ENCODE data around the gene USP12. TPM values are rescaled to one million over a fixed set of nuclear protein-coding genes. Genes with fewer than 3 reads are reported as not detected.

Gene USP12
- total RNA-seq, 5 donors from 2014 or later (not counting 1 experiment from before 2014, with no cell fraction given) = 20.9 to 43.6 (median 21.8) TPM

GRCh38 chr13:27211271-27211670 lies 39.7 kb upstream of the USP12 start:
- ChIA-PET CTCF (interaction anchor here in 1 of 2 donors (0.7 kb wide), 1 partner anchor 130 kb away, joined by 3 read pairs; no protein-coding TSS in a partner anchor), POLR2A (no interaction called here)
- Histone ChIP-seq H3K27ac (ENCODE audit: low read length) (no peak overlapping the region), H3K27me3 (replicated peaks in 1 of 2; ENCODE audit: control insufficient read depth in 2 of 2, extremely low read depth in 1 of 2, insufficient read depth in 2 of 2, low read length in 1 of 2) (no peaks in the 10 kb centered on the region), H3K4me3 (ENCODE audit: control insufficient read depth in 1 of 2, extremely low read depth in 1 of 2, low read length in 1 of 2) (no peak overlapping the region), H3K4me1 (ENCODE audit: control insufficient read depth in 1 of 2, extremely low read depth in 1 of 2, insufficient read depth in 2 of 2, low read length in 2 of 2) (no peaks in the 10 kb centered on the region), H3K36me3 (ENCODE audit: control insufficient read depth in 2 of 2, extremely low read depth in 1 of 2, insufficient read depth in 1 of 2, low read length in 1 of 2) (no peaks in the 10 kb centered on the region), H3K9me3 (no peaks in the 10 kb centered on the region)
- H3K4me3 Mint-ChIP-seq = no peak overlapping the region
- H3K4me1 Mint-ChIP-seq = peaks cover 0 to 3% (median 0%) of the 10 kb centered on the region in 3 donors
- no peak for DNase-seq
- no peaks in the 10 kb centered on the region for H3K27me3 Mint-ChIP-seq
- peaks cover 3 to 8% (median 3%) of the 10 kb centered on the region in 3 donors for H3K9me3 Mint-ChIP-seq
- H3K36me3 Mint-ChIP-seq = peaks cover 4% of the 10 kb centered on the region
- no peak for ATAC-seq (replicated peaks in 1 of 4)
- H3K27ac Mint-ChIP-seq = no peak overlapping the region
- no CpG with 5 or more reads among the region's 1 CpG for WGBS (ENCODE audit: insufficient coverage)

GRCh38 chr13:27208514-27208913 lies 36.9 kb upstream of the USP12 start:
- H3K27me3 Mint-ChIP-seq = no peaks in the 10 kb centered on the region
- no peaks in the 10 kb centered on the region for H3K36me3 ChIP-seq (ENCODE audit: control insufficient read depth in 2 of 2, extremely low read depth in 1 of 2, insufficient read depth in 1 of 2, low read length in 1 of 2)
- no peaks in the 10 kb centered on the region for H3K4me1 ChIP-seq (ENCODE audit: control insufficient read depth in 1 of 2, extremely low read depth in 1 of 2, insufficient read depth in 2 of 2, low read length in 2 of 2)
- H3K27ac Mint-ChIP-seq = no peak overlapping the region
- POLR2A ChIA-PET = no interaction called here
- no peak overlapping the region for H3K4me3 ChIP-seq (ENCODE audit: control insufficient read depth in 1 of 2, extremely low read depth in 1 of 2, low read length in 1 of 2)
- no peak overlapping the region for H3K27ac ChIP-seq (ENCODE audit: low read length)
- no CpG with 5 or more reads among the region's 1 CpG for WGBS (ENCODE audit: insufficient coverage)
- peaks cover 0 to 3% (median 0%) of the 10 kb centered on the region in 3 donors for H3K4me1 Mint-ChIP-seq
- H3K27me3 ChIP-seq (replicated peaks in 1 of 2; ENCODE audit: control insufficient read depth in 2 of 2, extremely low read depth in 1 of 2, insufficient read depth in 2 of 2, low read length in 1 of 2) = no peaks in the 10 kb centered on the region
- ATAC-seq (replicated peaks in 1 of 4) (no peak), DNase-seq (no peak)
- peaks cover 3 to 8% (median 3%) of the 10 kb centered on the region in 3 donors for H3K9me3 Mint-ChIP-seq
- H3K4me3 Mint-ChIP-seq = no peak overlapping the region
- CTCF ChIA-PET = no interaction called here
- H3K36me3 Mint-ChIP-seq = peaks cover 4% of the 10 kb centered on the region
- no peaks in the 10 kb centered on the region for H3K9me3 ChIP-seq

- H3K4me3 ChIP-seq (ENCODE audit: control insufficient read depth in 1 of 2, extremely low read depth in 1 of 2, low read length in 1 of 2) = no peak overlapping the region
- ChIA-PET POLR2A (no interaction called here), CTCF (interaction anchor here in 1 of 2 donors (1.2 kb wide), 1 partner anchor 218 kb away, joined by 3 read pairs; no protein-coding TSS in a partner anchor)
- H3K4me1 Mint-ChIP-seq = no peaks in the 10 kb centered on the region
- no peak overlapping the region for H3K27ac Mint-ChIP-seq
- H3K4me3 Mint-ChIP-seq = no peak overlapping the region
- H3K27me3 ChIP-seq (replicated peaks in 1 of 2; ENCODE audit: control insufficient read depth in 2 of 2, extremely low read depth in 1 of 2, insufficient read depth in 2 of 2, low read length in 1 of 2) = no peaks in the 10 kb centered on the region
- no peaks in the 10 kb centered on the region for H3K4me1 ChIP-seq (ENCODE audit: control insufficient read depth in 1 of 2, extremely low read depth in 1 of 2, insufficient read depth in 2 of 2, low read length in 2 of 2)
- DNase-seq (peak in 1 of 35 experiments; percentile 23), ATAC-seq (replicated peaks in 1 of 4) (no peak)
- no peak overlapping the region for H3K27ac ChIP-seq (ENCODE audit: low read length)
- H3K9me3 ChIP-seq = no peaks in the 10 kb centered on the region
- H3K36me3 Mint-ChIP-seq = peaks cover 4% of the 10 kb centered on the region
- no CpG with 5 or more reads among the region's 3 CpGs for WGBS (ENCODE audit: insufficient coverage)
- peaks cover 3 to 4% (median 3%) of the 10 kb centered on the region in 3 donors for H3K9me3 Mint-ChIP-seq
- no peaks in the 10 kb centered on the region for H3K36me3 ChIP-seq (ENCODE audit: control insufficient read depth in 2 of 2, extremely low read depth in 1 of 2, insufficient read depth in 1 of 2, low read length in 1 of 2)
- H3K27me3 Mint-ChIP-seq = no peaks in the 10 kb centered on the region
These were observed 32.2 kb upstream of the USP12 start for GRCh38 chr13:27203854-27204253.

- no peak overlapping the region for H3K27ac Mint-ChIP-seq
- Histone ChIP-seq H3K27ac (ENCODE audit: low read length) (no peak overlapping the region), H3K27me3 (replicated peaks in 1 of 2; ENCODE audit: control insufficient read depth in 2 of 2, extremely low read depth in 1 of 2, insufficient read depth in 2 of 2, low read length in 1 of 2) (no peaks in the 10 kb centered on the region), H3K4me1 (ENCODE audit: control insufficient read depth in 1 of 2, extremely low read depth in 1 of 2, insufficient read depth in 2 of 2, low read length in 2 of 2) (no peaks in the 10 kb centered on the region), H3K4me3 (ENCODE audit: control insufficient read depth in 1 of 2, extremely low read depth in 1 of 2, low read length in 1 of 2) (no peak overlapping the region), H3K36me3 (ENCODE audit: control insufficient read depth in 2 of 2, extremely low read depth in 1 of 2, insufficient read depth in 1 of 2, low read length in 1 of 2) (no peaks in the 10 kb centered on the region), H3K9me3 (no peaks in the 10 kb centered on the region)
- no peak overlapping the region for H3K4me3 Mint-ChIP-seq
- POLR2A ChIA-PET = no interaction called here
- WGBS (ENCODE audit: insufficient coverage) = no CpG with 5 or more reads among the region's 4 CpGs
- H3K4me1 Mint-ChIP-seq = no peaks in the 10 kb centered on the region
- DNase-seq (no peak), ATAC-seq (replicated peaks in 1 of 4) (no peak)
- peaks cover 0 to under 1% (median 0%) of the 10 kb centered on the region in 3 donors for H3K9me3 Mint-ChIP-seq
- H3K36me3 Mint-ChIP-seq = no peaks in the 10 kb centered on the region
- no peaks in the 10 kb centered on the region for H3K27me3 Mint-ChIP-seq
- CTCF ChIA-PET = interaction anchor here (0.6 to 1.2 kb wide), 2 partner anchors 135 to 217 kb away, joined by 3 to 4 read pairs; no protein-coding TSS in a partner anchor
These were observed 31.6 kb upstream of the USP12 start for GRCh38 chr13:27203186-27203585.

- H3K27ac ChIP-seq (ENCODE audit: low read length) = no peak overlapping the region
- CTCF ChIA-PET = no interaction called here
- Mint-ChIP-seq H3K36me3 (peaks cover 5% of the 10 kb centered on the region), H3K9me3 (peaks cover 0 to 4% (median 4%) of the 10 kb centered on the region in 3 donors), H3K27ac (no peak overlapping the region), H3K27me3 (peaks cover 0 to 4% of the 10 kb centered on the region in 2 donors), H3K4me3 (no peak overlapping the region), H3K4me1 (no peaks in the 10 kb centered on the region)
- DNase-seq (no peak), ATAC-seq (replicated peaks in 1 of 4) (no peak)
- no peak overlapping the region for H3K4me3 ChIP-seq (ENCODE audit: control insufficient read depth in 1 of 2, extremely low read depth in 1 of 2, low read length in 1 of 2)
- H3K27me3 ChIP-seq (replicated peaks in 1 of 2; ENCODE audit: control insufficient read depth in 2 of 2, extremely low read depth in 1 of 2, insufficient read depth in 2 of 2, low read length in 1 of 2) = peaks cover 0 to 2% of the 10 kb centered on the region in 2 experiments
- no peaks in the 10 kb centered on the region for H3K36me3 ChIP-seq (ENCODE audit: control insufficient read depth in 2 of 2, extremely low read depth in 1 of 2, insufficient read depth in 1 of 2, low read length in 1 of 2)
- POLR2A ChIA-PET = no interaction called here
- WGBS (ENCODE audit: insufficient coverage) = 100% methylated on average over 1 of the region's 1 CpG
- H3K4me1 ChIP-seq (ENCODE audit: control insufficient read depth in 1 of 2, extremely low read depth in 1 of 2, insufficient read depth in 2 of 2, low read length in 2 of 2) = no peaks in the 10 kb centered on the region
- no peaks in the 10 kb centered on the region for H3K9me3 ChIP-seq
These were observed 30.1 kb upstream of the USP12 start for GRCh38 chr13:27201661-27202060.

- WGBS (ENCODE audit: insufficient coverage) = 50% methylated on average over 1 of the region's 1 CpG
- no peaks in the 10 kb centered on the region for H3K9me3 ChIP-seq
- no peaks in the 10 kb centered on the region for H3K4me1 ChIP-seq (ENCODE audit: control insufficient read depth in 1 of 2, extremely low read depth in 1 of 2, insufficient read depth in 2 of 2, low read length in 2 of 2)
- Mint-ChIP-seq H3K36me3 (peaks cover 5% of the 10 kb centered on the region), H3K4me3 (no peak overlapping the region), H3K27me3 (peaks cover 5 to 7% of the 10 kb centered on the region in 2 donors), H3K9me3 (peaks cover 0 to 4% (median 4%) of the 10 kb centered on the region in 3 donors), H3K27ac (no peak overlapping the region), H3K4me1 (no peaks in the 10 kb centered on the region)
- ATAC-seq (replicated peaks in 1 of 4) (no peak), DNase-seq (no peak)
- H3K36me3 ChIP-seq (ENCODE audit: control insufficient read depth in 2 of 2, extremely low read depth in 1 of 2, insufficient read depth in 1 of 2, low read length in 1 of 2) = no peaks in the 10 kb centered on the region
- ChIA-PET CTCF (no interaction called here), POLR2A (interaction anchor here in 1 of 2 donors (0.6 kb wide), 2 partner anchors 68 to 112 kb away, joined by 3 to 9 read pairs; no protein-coding TSS in a partner anchor)
- H3K4me3 ChIP-seq (ENCODE audit: control insufficient read depth in 1 of 2, extremely low read depth in 1 of 2, low read length in 1 of 2) = no peak overlapping the region
- H3K27me3 ChIP-seq (replicated peaks in 1 of 2; ENCODE audit: control insufficient read depth in 2 of 2, extremely low read depth in 1 of 2, insufficient read depth in 2 of 2, low read length in 1 of 2) = peaks cover 0 to 7% of the 10 kb centered on the region in 2 experiments
- no peak overlapping the region for H3K27ac ChIP-seq (ENCODE audit: low read length)
These were observed 28.9 kb upstream of the USP12 start for GRCh38 chr13:27200413-27201070.
